CD14-positive monocyte (primary cell): Measurements from ENCODE around the gene PIK3IP1. TPM values are rescaled to one million over a fixed set of nuclear protein-coding genes. Genes with fewer than 3 reads are reported as not detected.

Source experiments
- DNase-seq, 3 donors: peaks; one replicate each; pipeline ENCODE4 v3.0.0-alpha.2; 2011 to 2022
- H2AFZ ChIP-seq: 2 replicates; pipeline ENCODE4 v1.6.0; 2012; ENCODE audit warnings: mild to moderate bottlenecking, low read depth, low read length, inconsistent platforms; ENCODE audit not compliant: insufficient read depth, poor library complexity, severe bottlenecking
- H3K27ac ChIP-seq, 2 donors: 1 replicate in 1 of 2; 2 replicates in 1 of 2; pipeline ENCODE4 v1.5.1; 2012 to 2013; ENCODE audit warnings: low read length in 2 of 2, control low read depth in 1 of 2, inconsistent platforms in 1 of 2, low read depth in 1 of 2, mild to moderate bottlenecking in 1 of 2
- H3K27me3 ChIP-seq, 2 donors: one replicate each; pipeline versions ENCODE4 v1.6.0 to v1.6.1; 2011 to 2013; ENCODE audit warnings: low read length in 2 of 2; ENCODE audit not compliant: control insufficient read depth in 2 of 2, insufficient read depth in 2 of 2
- H3K36me3 ChIP-seq, 2 donors: replicated peaks in 1 of 2; 1 replicate in 1 of 2; 2 replicates in 1 of 2; pipeline versions ENCODE4 v1.5.1 to v1.6.1; 2012 to 2013; ENCODE audit warnings: low read length in 2 of 2, control low read depth in 1 of 2, inconsistent platforms in 1 of 2, mild to moderate bottlenecking in 1 of 2; ENCODE audit not compliant: insufficient read depth in 2 of 2, control insufficient read depth in 1 of 2
- H3K4me1 ChIP-seq, 2 donors: 1 replicate in 1 of 2; 2 replicates in 1 of 2; pipeline versions ENCODE4 v1.5.1 to v1.6.1; 2012 to 2013; ENCODE audit warnings: low read length in 2 of 2, control low read depth in 1 of 2, inconsistent platforms in 1 of 2, mild to moderate bottlenecking in 1 of 2, moderate library complexity in 1 of 2; ENCODE audit not compliant: insufficient read depth in 2 of 2, control insufficient read depth in 1 of 2
- H3K4me2 ChIP-seq: replicated peaks from 2 replicates; pipeline ENCODE3; 2012; ENCODE audit warnings: low read length, moderate library complexity, mild to moderate bottlenecking; ENCODE audit not compliant: poor library complexity, severe bottlenecking; ENCODE audit errors: extremely low read depth
- H3K4me3 ChIP-seq, 3 experiments: fragments of 200-600 bp in 1 of 3; sonication (generic) in 1 of 3; replicated peaks in 1 of 3; 1 replicate in 2 of 3; 2 replicates in 1 of 3; pipeline ENCODE4 v1.5.1; 2011 to 2013; ENCODE audit warnings: low read length in 3 of 3, mild to moderate bottlenecking in 3 of 3, control low read depth in 2 of 3, low read depth in 2 of 3, inconsistent platforms in 1 of 3, moderate library complexity in 1 of 3
- H3K79me2 ChIP-seq: 2 replicates; pipeline ENCODE4 v1.6.0; 2012; ENCODE audit warnings: mild to moderate bottlenecking, control low read depth, inconsistent platforms, low read length, moderate library complexity; ENCODE audit not compliant: insufficient read depth
- H3K9ac ChIP-seq: 2 replicates; pipeline ENCODE4 v1.6.0; 2017; ENCODE audit warnings: low read length, mild to moderate bottlenecking; ENCODE audit not compliant: insufficient read depth, poor library complexity, severe bottlenecking
- H3K9me3 ChIP-seq, 2 donors: replicated peaks in 1 of 2; 1 replicate in 1 of 2; 2 replicates in 1 of 2; pipeline versions ENCODE4 v1.5.1 to v1.6.1; 2012 to 2013; ENCODE audit warnings: low read length in 2 of 2, control low read depth in 1 of 2; ENCODE audit not compliant: control insufficient read depth in 1 of 2, insufficient read depth in 1 of 2
- H4K20me1 ChIP-seq: 2 replicates; pipeline ENCODE4 v1.6.0; 2012; ENCODE audit warnings: mild to moderate bottlenecking, low read length, control low read depth, moderate library complexity; ENCODE audit not compliant: insufficient read depth
- H3K27ac Mint-ChIP-seq, 7 donors: one replicate each; pipeline ENCODE4 v1.8.0; 2020; ENCODE audit warnings: mild to moderate bottlenecking in 7 of 7, mixed read lengths in 7 of 7, moderate library complexity in 6 of 7, inconsistent platforms in 2 of 7
- H3K27me3 Mint-ChIP-seq, 3 donors: one replicate each; pipeline ENCODE4 v1.8.0; 2021 to 2022; ENCODE audit warnings: low read depth in 3 of 3, mild to moderate bottlenecking in 3 of 3, mixed read lengths in 3 of 3, moderate library complexity in 3 of 3, inconsistent platforms in 1 of 3
- H3K36me3 Mint-ChIP-seq, 2 donors: one replicate each; pipeline ENCODE4 v1.8.0; 2020; ENCODE audit warnings: mixed read lengths in 2 of 2, inconsistent platforms in 1 of 2, mild to moderate bottlenecking in 1 of 2
- H3K4me1 Mint-ChIP-seq: one replicate; pipeline ENCODE4 v1.8.0; 2020; ENCODE audit warnings: mild to moderate bottlenecking, mixed read lengths
- H3K4me3 Mint-ChIP-seq, 2 donors: one replicate each; pipeline ENCODE4 v1.8.0; 2020; ENCODE audit warnings: mild to moderate bottlenecking in 2 of 2, mixed read lengths in 2 of 2, moderate library complexity in 1 of 2
- H3K9me3 Mint-ChIP-seq, 7 donors: one replicate each; pipeline ENCODE4 v1.8.0; 2020 to 2022; ENCODE audit warnings: mixed read lengths in 7 of 7, mild to moderate bottlenecking in 6 of 7, moderate library complexity in 6 of 7, inconsistent platforms in 2 of 7
- CTCF ChIP-seq: fragments of 200-600 bp; IDR thresholded peaks from one replicate; pipeline ENCODE4 v1.8.0; 2022; ENCODE audit warnings: antibody characterized with exemption, mild to moderate bottlenecking
- WGBS: methylation state at CpG from one replicate; pipeline ENCODE4 v1.1.5; 2013; ENCODE audit warnings: missing lambda C conversion rate; ENCODE audit not compliant: insufficient coverage; 5-methylcytosine and 5-hydroxymethylcytosine counted together
- intact Hi-C, 2 donors: fragments of 100-400 bp; cut with micrococcal nuclease; formaldehyde crosslinking; loops; one replicate each; pipeline versions ENCODE4 v1.15.0 to v1.15.1; 2023
- polyA plus RNA-seq, 3 donors: library from polyadenylated mRNA; depleted of rRNA in 1 of 3; unstranded in 2 of 3; stranded (reverse) in 1 of 3; fragments of 300-500 nt in 2 of 3; fragments of >200 nt in 1 of 3; fragmentation: Illumina TruSeq in 2 of 3; gene quantifications; 1 replicate in 2 of 3; 2 replicates in 1 of 3; pipeline ENCODE4 v1.2.3, GENCODE V29; 2012 to 2021

PIK3IP1 gene
- polyA plus RNA-seq, 3 donors: 21.8 to 37.3 (median 21.9) TPM

- peak overlapping the region in 1 of 2 donors; percentile 12 for H3K27ac ChIP-seq
- H3K4me1 Mint-ChIP-seq: peaks cover 3% of the 10 kb centered on the region
- H4K20me1 ChIP-seq: peaks cover 31% of the 10 kb centered on the region
- no peaks in the 10 kb centered on the region for H3K9me3 ChIP-seq
- H3K9me3 Mint-ChIP-seq: peaks cover 0 to 2% (median 0%) of the 10 kb centered on the region in 7 donors
- no peak overlapping the region for H3K4me3 ChIP-seq
- no peaks in the 10 kb centered on the region for H3K4me1 ChIP-seq
- peaks cover 0 to 4% (median 0%) of the 10 kb centered on the region in 3 donors for H3K27me3 Mint-ChIP-seq
- H3K27me3 ChIP-seq: no peaks in the 10 kb centered on the region
- no peak overlapping the region for H3K4me2 ChIP-seq
- H3K4me3 Mint-ChIP-seq: no peak overlapping the region
- TF ChIP-seq CTCF: no peak
- H2AFZ ChIP-seq: no peak overlapping the region
- 100% methylated on average over 4 of the region's 5 CpGs for WGBS
- peaks cover 6% of the 10 kb centered on the region for H3K79me2 ChIP-seq
- peaks cover 88 to 95% of the 10 kb centered on the region in 2 donors for H3K36me3 Mint-ChIP-seq
- H3K9ac ChIP-seq: no peak overlapping the region
- H3K36me3 ChIP-seq: peaks cover 90 to 95% of the 10 kb centered on the region in 2 donors
- intact Hi-C loops: no loop called here
- no peak overlapping the region for H3K27ac Mint-ChIP-seq
- no peak for DNase-seq
Observed at GRCh38 chr22:31334329-31334728, 42.0 kb upstream of the PIK3IP1 start.

- WGBS: 87% methylated on average over 2 of the region's 2 CpGs
Observed at GRCh38 chr22:31333641-31334040, 41.4 kb upstream of the PIK3IP1 start.

More at GRCh38 chr22:31333641-31334040, 41.4 kb upstream of the PIK3IP1 start:
- H3K4me2 ChIP-seq: no peak overlapping the region
- no peak overlapping the region for H3K4me3 Mint-ChIP-seq
- H3K27me3 ChIP-seq: no peaks in the 10 kb centered on the region
- peaks cover 0 to 2% (median 0%) of the 10 kb centered on the region in 7 donors for H3K9me3 Mint-ChIP-seq
- peaks cover 91 to 95% of the 10 kb centered on the region in 2 donors for H3K36me3 ChIP-seq
- H3K79me2 ChIP-seq: peaks cover 6% of the 10 kb centered on the region
- H3K4me1 ChIP-seq: no peaks in the 10 kb centered on the region
- intact Hi-C loops: no loop called here
- peaks cover 88 to 95% of the 10 kb centered on the region in 2 donors for H3K36me3 Mint-ChIP-seq
- H2AFZ ChIP-seq: no peak overlapping the region
- H4K20me1 ChIP-seq: peaks cover 26% of the 10 kb centered on the region
- no peak for TF ChIP-seq CTCF
- no peaks in the 10 kb centered on the region for H3K9me3 ChIP-seq
- H3K9ac ChIP-seq: no peak overlapping the region
- no peak overlapping the region for H3K4me3 ChIP-seq
- no peak for DNase-seq
- H3K4me1 Mint-ChIP-seq: no peaks in the 10 kb centered on the region
- peak overlapping the region in 1 of 2 donors; percentile 12 for H3K27ac ChIP-seq
- H3K27ac Mint-ChIP-seq: peak overlapping the region in 3 of 7 donors; percentile 1 to 81 (median 62)
- peaks cover 0 to 2% (median 0%) of the 10 kb centered on the region in 3 donors for H3K27me3 Mint-ChIP-seq
